Activated naive CD8-positive, alpha-beta T cell (primary cell): Measurements from ENCODE around the gene GAREM1.

Experiments used
- H3K27ac Mint-ChIP-seq: one replicate; pipeline ENCODE4 v1.8.0; 2021; ENCODE audit warnings: mixed read lengths
- H3K27me3 Mint-ChIP-seq: one replicate; pipeline ENCODE4 v1.8.0; 2021; ENCODE audit warnings: mixed read lengths
- H3K36me3 Mint-ChIP-seq: one replicate; pipeline ENCODE4 v1.8.0; 2021; ENCODE audit warnings: mixed read lengths
- H3K4me1 Mint-ChIP-seq: one replicate; pipeline ENCODE4 v1.8.0; 2021; ENCODE audit warnings: low read depth, mixed read lengths
- H3K4me3 Mint-ChIP-seq: one replicate; pipeline ENCODE4 v1.8.0; 2021; ENCODE audit warnings: mild to moderate bottlenecking, mixed read lengths
- H3K9me3 Mint-ChIP-seq: one replicate; pipeline ENCODE4 v1.8.0; 2021; ENCODE audit warnings: low read depth, mixed read lengths

The GAREM1 gene

GRCh38 chr18:32442575-32442974 lies 28.1 kb downstream of the GAREM1 start:
- H3K27me3 Mint-ChIP-seq, result peaks cover 9% of the 10 kb centered on the region
- no peaks in the 10 kb centered on the region for H3K36me3 Mint-ChIP-seq
- H3K27ac Mint-ChIP-seq, result no peak overlapping the region
- H3K4me3 Mint-ChIP-seq, result no peak overlapping the region
- no peaks in the 10 kb centered on the region for H3K9me3 Mint-ChIP-seq
- H3K4me1 Mint-ChIP-seq, result no peaks in the 10 kb centered on the region

- Mint-ChIP-seq H3K9me3 (no peaks in the 10 kb centered on the region), H3K27me3 (peaks cover 9% of the 10 kb centered on the region), H3K27ac (no peak overlapping the region), H3K4me3 (no peak overlapping the region), H3K4me1 (no peaks in the 10 kb centered on the region), H3K36me3 (no peaks in the 10 kb centered on the region)
Measured at GRCh38 chr18:32441533-32441932, 29.1 kb downstream of the GAREM1 start.

- no peaks in the 10 kb centered on the region for H3K4me1 Mint-ChIP-seq
- no peak overlapping the region for H3K4me3 Mint-ChIP-seq
- peaks cover 9% of the 10 kb centered on the region for H3K27me3 Mint-ChIP-seq
- no peaks in the 10 kb centered on the region for H3K36me3 Mint-ChIP-seq
- no peaks in the 10 kb centered on the region for H3K9me3 Mint-ChIP-seq
- no peak overlapping the region for H3K27ac Mint-ChIP-seq
Measured at GRCh38 chr18:32440518-32440917, 30.2 kb downstream of the GAREM1 start.

GRCh38 chr18:32439802-32440201 lies 30.9 kb downstream of the GAREM1 start:
- Mint-ChIP-seq H3K4me1 (no peaks in the 10 kb centered on the region), H3K9me3 (no peaks in the 10 kb centered on the region), H3K4me3 (no peak overlapping the region), H3K27ac (no peak overlapping the region), H3K36me3 (no peaks in the 10 kb centered on the region), H3K27me3 (peaks cover 9% of the 10 kb centered on the region)

GRCh38 chr18:32439241-32439640 lies 31.4 kb downstream of the GAREM1 start:
- Mint-ChIP-seq H3K36me3 (no peaks in the 10 kb centered on the region), H3K4me3 (no peak overlapping the region), H3K27ac (no peak overlapping the region), H3K27me3 (peaks cover 9% of the 10 kb centered on the region), H3K9me3 (no peaks in the 10 kb centered on the region), H3K4me1 (no peaks in the 10 kb centered on the region)

GRCh38 chr18:32438173-32438572 lies 32.5 kb downstream of the GAREM1 start:
- Mint-ChIP-seq H3K27ac (no peak overlapping the region), H3K4me1 (no peaks in the 10 kb centered on the region), H3K36me3 (no peaks in the 10 kb centered on the region), H3K27me3 (peaks cover 6% of the 10 kb centered on the region), H3K9me3 (no peaks in the 10 kb centered on the region), H3K4me3 (no peak overlapping the region)

- peaks cover 9% of the 10 kb centered on the region for H3K27me3 Mint-ChIP-seq
- H3K4me1 Mint-ChIP-seq, result no peaks in the 10 kb centered on the region
- H3K4me3 Mint-ChIP-seq, result no peak overlapping the region
- H3K27ac Mint-ChIP-seq, result no peak overlapping the region
- no peaks in the 10 kb centered on the region for H3K36me3 Mint-ChIP-seq
- H3K9me3 Mint-ChIP-seq, result no peaks in the 10 kb centered on the region
Measured at GRCh38 chr18:32437100-32437834, 33.4 kb downstream of the GAREM1 start.

GRCh38 chr18:32435631-32436500 lies 34.8 kb downstream of the GAREM1 start:
- Mint-ChIP-seq H3K4me3 (no peak overlapping the region), H3K4me1 (no peaks in the 10 kb centered on the region), H3K27ac (no peak overlapping the region), H3K36me3 (no peaks in the 10 kb centered on the region), H3K9me3 (peaks cover 3% of the 10 kb centered on the region), H3K27me3 (peaks cover 6% of the 10 kb centered on the region)

GRCh38 chr18:32431753-32432152 lies 38.9 kb downstream of the GAREM1 start:
- Mint-ChIP-seq H3K27ac (no peak overlapping the region), H3K4me1 (no peaks in the 10 kb centered on the region), H3K4me3 (no peak overlapping the region), H3K36me3 (no peaks in the 10 kb centered on the region), H3K27me3 (peaks cover 9% of the 10 kb centered on the region), H3K9me3 (peaks cover 3% of the 10 kb centered on the region)

GRCh38 chr18:32429402-32429801 lies 41.3 kb downstream of the GAREM1 start:
- Mint-ChIP-seq H3K27me3 (peaks cover 10% of the 10 kb centered on the region), H3K4me1 (no peaks in the 10 kb centered on the region), H3K36me3 (no peaks in the 10 kb centered on the region), H3K9me3 (peaks cover 3% of the 10 kb centered on the region), H3K27ac (no peak overlapping the region), H3K4me3 (no peak overlapping the region)

GRCh38 chr18:32427084-32427900 lies 43.4 kb downstream of the GAREM1 start:
- no peaks in the 10 kb centered on the region for H3K4me1 Mint-ChIP-seq
- peaks cover 8% of the 10 kb centered on the region for H3K27me3 Mint-ChIP-seq
- H3K27ac Mint-ChIP-seq, result no peak overlapping the region
- no peaks in the 10 kb centered on the region for H3K36me3 Mint-ChIP-seq
- peaks cover 3% of the 10 kb centered on the region for H3K9me3 Mint-ChIP-seq
- H3K4me3 Mint-ChIP-seq, result no peak overlapping the region

- no peak overlapping the region for H3K4me3 Mint-ChIP-seq
- no peak overlapping the region for H3K27ac Mint-ChIP-seq
- peaks cover 11% of the 10 kb centered on the region for H3K27me3 Mint-ChIP-seq
- no peaks in the 10 kb centered on the region for H3K9me3 Mint-ChIP-seq
- no peaks in the 10 kb centered on the region for H3K36me3 Mint-ChIP-seq
- no peaks in the 10 kb centered on the region for H3K4me1 Mint-ChIP-seq
Measured at GRCh38 chr18:32425466-32425865, 45.2 kb downstream of the GAREM1 start.

- H3K27me3 Mint-ChIP-seq, result peaks cover 11% of the 10 kb centered on the region
- no peaks in the 10 kb centered on the region for H3K9me3 Mint-ChIP-seq
- H3K4me3 Mint-ChIP-seq, result no peak overlapping the region
- no peak overlapping the region for H3K27ac Mint-ChIP-seq
- no peaks in the 10 kb centered on the region for H3K36me3 Mint-ChIP-seq
- H3K4me1 Mint-ChIP-seq, result no peaks in the 10 kb centered on the region
Measured at GRCh38 chr18:32424696-32425095, 46.0 kb downstream of the GAREM1 start.

GRCh38 chr18:32422978-32423740 lies 47.5 kb downstream of the GAREM1 start:
- Mint-ChIP-seq H3K27me3 (peaks cover 6% of the 10 kb centered on the region), H3K9me3 (no peaks in the 10 kb centered on the region), H3K36me3 (no peaks in the 10 kb centered on the region), H3K27ac (no peak overlapping the region), H3K4me1 (no peaks in the 10 kb centered on the region), H3K4me3 (no peak overlapping the region)
